H1 (cell line): ENCODE measurements around the gene SLC1A3. TPM values are rescaled to one million over a fixed set of nuclear protein-coding genes. Genes with fewer than 3 reads are reported as not detected.

Source experiments
- CTCF ChIA-PET: fragments of 300-600 bp; sonication (Branson Sonifier 250); formaldehyde crosslinking; loops from one replicate; lab custom pipeline; 2021; ENCODE audit not compliant: partially characterized antibody; lab: Charles Lee
- POLR2A ChIA-PET: fragments of 300-600 bp; sonication (Branson Sonifier 250); formaldehyde crosslinking; loops from one replicate; lab custom pipeline; 2021; ENCODE audit warnings: inconsistent platforms; ENCODE audit not compliant: partially characterized antibody; lab: Charles Lee
- DNase-seq, 2 experiments: peaks; one replicate each; pipeline versions ENCODE4 v3.0.0 to v3.0.0-alpha.2; 2010 to 2022; ENCODE audit warnings: low spot score in 2 of 2, low read depth in 1 of 2, mixed read lengths in 1 of 2
- FAIRE-seq: peaks from 2 replicates; lab custom pipeline; 2011; peaks lifted over from hg19 to GRCh38; lab: Jason Lieb, UNC
- H2AFZ ChIP-seq: 2 replicates; pipeline ENCODE4 v1.8.1; 2012; ENCODE audit warnings: low read length, inconsistent platforms
- H2AK5ac ChIP-seq: 2 replicates; pipeline ENCODE4 v1.6.1; 2013; ENCODE audit warnings: low read depth, low read length
- H2BK120ac ChIP-seq: replicated peaks from 2 replicates; pipeline ENCODE3; 2013; ENCODE audit warnings: low read depth, low read length, inconsistent platforms
- H2BK12ac ChIP-seq: 2 replicates; pipeline ENCODE4 v1.6.1; 2013; ENCODE audit warnings: low read depth, low read length
- H2BK15ac ChIP-seq: 2 replicates; pipeline ENCODE4 v1.6.1; 2013; ENCODE audit warnings: low read length
- H2BK20ac ChIP-seq: 2 replicates; pipeline ENCODE4 v1.6.1; 2013; ENCODE audit warnings: low read length
- H2BK5ac ChIP-seq: 2 replicates; pipeline ENCODE4 v1.6.1; 2013; ENCODE audit warnings: low read depth, low read length
- H3K14ac ChIP-seq: 2 replicates; pipeline ENCODE4 v1.6.1; 2013; ENCODE audit warnings: inconsistent platforms; ENCODE audit not compliant: insufficient read length
- H3K18ac ChIP-seq: 2 replicates; pipeline ENCODE4 v1.6.1; 2013; ENCODE audit warnings: low read length; ENCODE audit errors: extremely low read depth
- H3K23ac ChIP-seq: 2 replicates; pipeline ENCODE4 v1.6.1; 2013; ENCODE audit warnings: inconsistent platforms; ENCODE audit not compliant: insufficient read length
- H3K23me2 ChIP-seq: 2 replicates; pipeline ENCODE4 v1.6.1; 2013; ENCODE audit warnings: low read depth, low read length
- H3K27ac ChIP-seq: 2 replicates; pipeline ENCODE4 v1.6.1; 2011; ENCODE audit warnings: low read depth, low read length, inconsistent platforms
- H3K27me3 ChIP-seq, 4 experiments: replicated peaks in 1 of 4; 1 replicate in 1 of 4; 2 replicates in 3 of 4; pipeline versions ENCODE4 v1.6.1 to v1.8.1; 2011 to 2013; ENCODE audit warnings: low read length in 3 of 4, mild to moderate bottlenecking in 3 of 4, inconsistent platforms in 2 of 4, mixed read lengths in 2 of 4, moderate library complexity in 1 of 4; ENCODE audit not compliant: control insufficient read depth in 3 of 4, insufficient read depth in 3 of 4; ENCODE audit errors: extremely low read depth in 1 of 4
- H3K36me3 ChIP-seq, 4 experiments: 2 replicates each; pipeline versions ENCODE4 v1.6.1 to v1.8.1; 2011 to 2013; ENCODE audit warnings: mild to moderate bottlenecking in 4 of 4, low read length in 3 of 4, moderate library complexity in 2 of 4, control low read depth in 1 of 4, inconsistent platforms in 1 of 4; ENCODE audit not compliant: insufficient read depth in 4 of 4, control insufficient read depth in 2 of 4
- H3K4ac ChIP-seq: replicated peaks from 2 replicates; pipeline ENCODE3; 2013; ENCODE audit warnings: low read length, low read depth, mixed read lengths, inconsistent platforms; ENCODE audit not compliant: insufficient read length
- H3K4me1 ChIP-seq, 4 experiments: replicated peaks in 1 of 4; 1 replicate in 1 of 4; 2 replicates in 3 of 4; pipeline versions ENCODE4 v1.6.1 to v1.8.1; 2011 to 2013; ENCODE audit warnings: low read length in 3 of 4, inconsistent platforms in 2 of 4, mixed read lengths in 1 of 4; ENCODE audit not compliant: insufficient read depth in 4 of 4, control insufficient read depth in 3 of 4
- H3K4me2 ChIP-seq, 2 experiments: 2 replicates each; pipeline versions ENCODE4 v1.6.1 to v1.8.1; 2011 to 2013; ENCODE audit warnings: low read depth in 2 of 2, low read length in 2 of 2, control low read depth in 1 of 2, inconsistent platforms in 1 of 2, mild to moderate bottlenecking in 1 of 2; ENCODE audit not compliant: insufficient read depth in 1 of 2
- H3K4me3 ChIP-seq, 4 experiments: fragments of 200-600, 300-600 bp in 1 of 4; sonication (generic), shearing (Covaris generic), sonication (Bioruptor Twin) in 1 of 4; 2 replicates each; pipeline versions ENCODE4 v1.5.1 to v1.8.1; 2011 to 2016; ENCODE audit warnings: low read length in 4 of 4, low read depth in 3 of 4, control low read depth in 2 of 4, inconsistent platforms in 2 of 4, mild to moderate bottlenecking in 2 of 4, mixed read lengths in 1 of 4, moderate library complexity in 1 of 4; ENCODE audit not compliant: insufficient read depth in 2 of 4; ENCODE audit errors: extremely low read depth in 1 of 4
- H3K56ac ChIP-seq: replicated peaks from 2 replicates; pipeline ENCODE3; 2013; ENCODE audit warnings: low read depth, mild to moderate bottlenecking, mixed read lengths, low read length, inconsistent platforms; ENCODE audit not compliant: insufficient read length
- H3K79me1 ChIP-seq: 2 replicates; pipeline ENCODE4 v1.6.1; 2013; ENCODE audit warnings: low read depth, low read length, control low read depth
- H3K79me2 ChIP-seq, 2 experiments: 2 replicates each; pipeline versions ENCODE4 v1.6.1 to v1.8.1; 2012 to 2013; ENCODE audit warnings: low read length in 2 of 2, mild to moderate bottlenecking in 2 of 2, inconsistent platforms in 1 of 2; ENCODE audit not compliant: insufficient read depth in 2 of 2, control insufficient read depth in 1 of 2
- H3K9ac ChIP-seq, 4 experiments: replicated peaks in 1 of 4; 1 replicate in 1 of 4; 2 replicates in 3 of 4; pipeline versions ENCODE4 v1.6.1 to v1.8.1; 2011 to 2013; ENCODE audit warnings: low read depth in 3 of 4, low read length in 3 of 4, control low read depth in 2 of 4, mild to moderate bottlenecking in 2 of 4, moderate library complexity in 2 of 4, inconsistent platforms in 1 of 4; ENCODE audit errors: extremely low read depth in 1 of 4
- H3K9me3 ChIP-seq, 2 experiments: 2 replicates each; pipeline versions ENCODE4 v1.6.1 to v1.8.1; 2012 to 2013; ENCODE audit warnings: mild to moderate bottlenecking in 2 of 2, moderate library complexity in 2 of 2, control low read depth in 1 of 2, inconsistent platforms in 1 of 2, low read depth in 1 of 2, low read length in 1 of 2, mixed read lengths in 1 of 2; ENCODE audit not compliant: insufficient read depth in 2 of 2
- H4K20me1 ChIP-seq, 2 experiments: replicated peaks in 1 of 2; 2 replicates each; pipeline versions ENCODE3 to v1.8.1; 2011 to 2013; ENCODE audit warnings: inconsistent platforms in 2 of 2, low read length in 2 of 2, mild to moderate bottlenecking in 1 of 2; ENCODE audit not compliant: insufficient read depth in 2 of 2, control insufficient read depth in 1 of 2
- H4K5ac ChIP-seq: 2 replicates; pipeline ENCODE4 v1.6.1; 2013; ENCODE audit warnings: low read length, low read depth, mixed read lengths, inconsistent platforms; ENCODE audit not compliant: insufficient read length
- H4K8ac ChIP-seq: 2 replicates; pipeline ENCODE4 v1.8.0; 2013; ENCODE audit warnings: mild to moderate bottlenecking, moderate library complexity, low read length, inconsistent platforms; ENCODE audit not compliant: insufficient read depth; ENCODE audit errors: extremely low read depth
- H4K91ac ChIP-seq: replicated peaks from 2 replicates; pipeline ENCODE3; 2013; ENCODE audit warnings: low read length, mixed read lengths, inconsistent platforms; ENCODE audit not compliant: insufficient read length
- BCL11A ChIP-seq, 2 experiments: IDR thresholded peaks; one replicate each; pipeline ENCODE4 v1.6.1; 2011; ENCODE audit warnings: low read depth in 2 of 2, low read length in 2 of 2, mild to moderate bottlenecking in 2 of 2
- E2F6 ChIP-seq: IDR thresholded peaks from 2 replicates; pipeline ENCODE4 v1.6.1; 2012; ENCODE audit warnings: inconsistent platforms
- KDM4A ChIP-seq: IDR thresholded peaks from one replicate; pipeline ENCODE4 v1.7.1; 2012; ENCODE audit warnings: low read depth, mild to moderate bottlenecking, moderate library complexity, low read length, inconsistent platforms; ENCODE audit not compliant: severe bottlenecking
- NANOG ChIP-seq: IDR thresholded peaks from 2 replicates; pipeline ENCODE4 v1.6.1; 2011; ENCODE audit warnings: low read length, low read depth, mild to moderate bottlenecking, inconsistent platforms; ENCODE audit not compliant: insufficient read depth, poor library complexity, severe bottlenecking
- PHF8 ChIP-seq: fragments of 200-600 bp; sonication (generic); conservative IDR thresholded peaks from 2 replicates; pipeline ENCODE4 v1.7.1; 2012; ENCODE audit warnings: low read depth, mild to moderate bottlenecking, inconsistent platforms, low read length, moderate library complexity
- POLR2AphosphoS5 ChIP-seq: IDR thresholded peaks from 2 replicates; pipeline ENCODE4 v1.6.1; 2011; ENCODE audit warnings: low read depth, low read length
- SAP30 ChIP-seq: fragments of 300-600 bp; sonication (generic); IDR thresholded peaks from 2 replicates; pipeline ENCODE4 v1.7.1; 2012; ENCODE audit warnings: low read length, moderate library complexity, mild to moderate bottlenecking, inconsistent platforms; ENCODE audit not compliant: insufficient read depth, insufficient replicate concordance
- SP1 ChIP-seq: IDR thresholded peaks from 2 replicates; pipeline ENCODE4 v1.6.1; 2011; ENCODE audit warnings: low read depth, low read length
- SP4 ChIP-seq: IDR thresholded peaks from 2 replicates; pipeline ENCODE4 v1.6.1; 2012; ENCODE audit warnings: low read length, inconsistent platforms
- TCF12 ChIP-seq: IDR thresholded peaks from 2 replicates; pipeline ENCODE4 v1.6.1; 2011; ENCODE audit warnings: low read depth, mild to moderate bottlenecking, low read length
- WGBS, 2 experiments: shearing (Covaris generic) in 1 of 2; methylation state at CpG; one replicate each; pipeline versions ENCODE4 v1.1.6 to v1.1.7; 2013 to 2015; ENCODE audit warnings: low lambda C conversion rate in 2 of 2, mixed read lengths in 2 of 2, inconsistent platforms in 1 of 2, low coverage in 1 of 2, missing lambda C conversion rate in 1 of 2; ENCODE audit not compliant: insufficient replicate concordance in 2 of 2, insufficient coverage in 1 of 2, insufficient read length in 1 of 2; ENCODE audit errors: extremely low coverage in 1 of 2, missing lambda C conversion rate in 1 of 2; 5-methylcytosine and 5-hydroxymethylcytosine counted together
- polyA plus RNA-seq, 7 experiments: library from polyadenylated mRNA; depleted of rRNA in 3 of 7; stranded (reverse) in 5 of 7; unstranded in 2 of 7; fragments of >200 nt in 5 of 7; fragments of 200-250 nt in 2 of 7; gene quantifications; 1 replicate in 5 of 7; 2 replicates in 1 of 7; 4 replicates in 1 of 7; pipeline versions ENCODE4 v1.2.1 to v1.2.3, GENCODE V29; 2011 to 2013; ENCODE audit warnings: missing spikeins in 2 of 7, mixed read lengths in 2 of 7
- total RNA-seq: library from RNA; stranded (reverse); fragmentation: NEBNext Ultra II Directional; extraction: Animal tissue kit (Norgen Biotek cat#: 25700); gene quantifications from 2 replicates; pipeline ENCODE4 v1.2.1, GENCODE V29; 2021
- TF ChIP-seq, protein P1 (sequence below): IDR thresholded peaks from 2 replicates; pipeline ENCODE4 v1.6.1; 2012; ENCODE audit warnings: low read length, inconsistent platforms

Gene SLC1A3
- total and polyA plus RNA-seq, 2 of the 8 experiments (the other 6 are each of a cell fraction or from before 2014, with no cell fraction given), result 26.7 to 35.3 TPM

GRCh38 chr5:36721664-36722235 is 115.3 kb downstream of the SLC1A3 start:
- Histone ChIP-seq H2BK5ac (no peak overlapping the region), H3K4ac (no peak overlapping the region), H3K4me1 (peaks cover 0 to 3% (median 0%) of the 10 kb centered on the region in 4 experiments; a peak in 2 of 7 replicates), H4K5ac (no peak overlapping the region), H2BK20ac (no peak overlapping the region), H3K23me2 (no peaks in the 10 kb centered on the region), H4K8ac (no peak overlapping the region), H2BK12ac (no peak overlapping the region), H3K4me3 (no peak overlapping the region), H3K9me3 (no peaks in the 10 kb centered on the region), H3K27me3 (no peaks in the 10 kb centered on the region), H3K79me2 (no peaks in the 10 kb centered on the region), H3K4me2 (no peak overlapping the region), H4K91ac (no peak overlapping the region), H3K18ac (no peak overlapping the region), H4K20me1 (no peaks in the 10 kb centered on the region), H2BK15ac (no peak overlapping the region), H2BK120ac (no peak overlapping the region), H2AFZ (no peak overlapping the region), H3K36me3 (no peaks in the 10 kb centered on the region), H3K56ac (no peak overlapping the region), H3K79me1 (no peaks in the 10 kb centered on the region), H3K9ac (no peak overlapping the region), H3K27ac (no peak overlapping the region), H3K14ac (no peak overlapping the region), H2AK5ac (no peak overlapping the region), H3K23ac (no peak overlapping the region)
- POLR2A ChIA-PET, result no interaction called here
- CTCF ChIA-PET, result interaction anchor here (1.0 to 7.4 kb wide), 7 partner anchors 9 to 457 kb away, joined by 3 to 48 read pairs (median 3); no protein-coding TSS in a partner anchor
- FAIRE-seq, result no peak
- no peak for DNase-seq
- 63% methylated on average over 5 of the region's 5 CpGs; no CpG with 5 or more reads in 1 of the 2 experiments for WGBS, 2 experiments
- TF ChIP-seq POLR2AphosphoS5, result no peak
- TF ChIP-seq TCF12, result no peak
- TF ChIP-seq, protein P1, sequence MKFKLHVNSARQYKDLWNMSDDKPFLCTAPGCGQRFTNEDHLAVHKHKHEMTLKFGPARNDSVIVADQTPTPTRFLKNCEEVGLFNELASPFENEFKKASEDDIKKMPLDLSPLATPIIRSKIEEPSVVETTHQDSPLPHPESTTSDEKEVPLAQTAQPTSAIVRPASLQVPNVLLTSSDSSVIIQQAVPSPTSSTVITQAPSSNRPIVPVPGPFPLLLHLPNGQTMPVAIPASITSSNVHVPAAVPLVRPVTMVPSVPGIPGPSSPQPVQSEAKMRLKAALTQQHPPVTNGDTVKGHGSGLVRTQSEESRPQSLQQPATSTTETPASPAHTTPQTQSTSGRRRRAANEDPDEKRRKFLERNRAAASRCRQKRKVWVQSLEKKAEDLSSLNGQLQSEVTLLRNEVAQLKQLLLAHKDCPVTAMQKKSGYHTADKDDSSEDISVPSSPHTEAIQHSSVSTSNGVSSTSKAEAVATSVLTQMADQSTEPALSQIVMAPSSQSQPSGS, result no peak
- no peak for TF ChIP-seq SP1
- no peak for TF ChIP-seq SP4
- no peak for TF ChIP-seq KDM4A
- TF ChIP-seq PHF8, result no peak
- no peak for TF ChIP-seq NANOG
- TF ChIP-seq BCL11A (IDR thresholded peaks at IDR 0.05; ENCODE audit: low read depth in 2 of 2, low read length in 2 of 2), result no peak
- no peak for TF ChIP-seq SAP30
- TF ChIP-seq E2F6, result no peak
